ENCODE data around the gene CNR1. TPM values are rescaled to one million over a fixed set of nuclear protein-coding genes. Genes with fewer than 3 reads are reported as not detected.

Gene CNR1
- total RNA-seq, 4 donors from 2014 or later: 23.4 to 57.7 (median 35.0) TPM

GRCh38 chr6:88142297-88142668 lies 23.9 kb downstream of the CNR1 start:
- no peak for TF ChIP-seq CTCF (IDR thresholded peaks at IDR 0.05; ENCODE audit: low read depth)

GRCh38 chr6:88141561-88142296 lies 24.4 kb downstream of the CNR1 start:
- TF ChIP-seq CTCF (IDR thresholded peaks at IDR 0.05; ENCODE audit: low read depth): no peak

GRCh38 chr6:88137915-88138314 lies 28.2 kb downstream of the CNR1 start:
- no peak for TF ChIP-seq CTCF (IDR thresholded peaks at IDR 0.05; ENCODE audit: low read depth)

GRCh38 chr6:88135578-88136114 lies 30.5 kb downstream of the CNR1 start:
- TF ChIP-seq CTCF (IDR thresholded peaks at IDR 0.05; ENCODE audit: low read depth): no peak

GRCh38 chr6:88134575-88134974 lies 31.6 kb downstream of the CNR1 start:
- TF ChIP-seq CTCF (IDR thresholded peaks at IDR 0.05; ENCODE audit: low read depth): no peak

- TF ChIP-seq CTCF (IDR thresholded peaks at IDR 0.05; ENCODE audit: low read depth): no peak
Observed at GRCh38 chr6:88133718-88134117, 32.4 kb downstream of the CNR1 start.

GRCh38 chr6:88124925-88125557 lies 41.1 kb downstream of the CNR1 start:
- no peak for TF ChIP-seq CTCF (IDR thresholded peaks at IDR 0.05; ENCODE audit: low read depth)
